H1 (cell line): ENCODE measurements around the gene NBAS. TPM values are rescaled to one million over a fixed set of nuclear protein-coding genes. Genes with fewer than 3 reads are reported as not detected.

Experiments used
- CTCF ChIA-PET: fragments of 300-600 bp; sonication (Branson Sonifier 250); formaldehyde crosslinking; loops from one replicate; lab custom pipeline; 2021; ENCODE audit not compliant: partially characterized antibody; lab: Charles Lee
- POLR2A ChIA-PET: fragments of 300-600 bp; sonication (Branson Sonifier 250); formaldehyde crosslinking; loops from one replicate; lab custom pipeline; 2021; ENCODE audit warnings: inconsistent platforms; ENCODE audit not compliant: partially characterized antibody; lab: Charles Lee
- DNase-seq, 2 experiments: peaks; one replicate each; pipeline versions ENCODE4 v3.0.0 to v3.0.0-alpha.2; 2010 to 2022; ENCODE audit warnings: low spot score in 2 of 2, low read depth in 1 of 2, mixed read lengths in 1 of 2
- FAIRE-seq: peaks from 2 replicates; lab custom pipeline; 2011; peaks lifted over from hg19 to GRCh38; lab: Jason Lieb, UNC
- H2AFZ ChIP-seq: 2 replicates; pipeline ENCODE4 v1.8.1; 2012; ENCODE audit warnings: low read length, inconsistent platforms
- H2AK5ac ChIP-seq: 2 replicates; pipeline ENCODE4 v1.6.1; 2013; ENCODE audit warnings: low read depth, low read length
- H2BK120ac ChIP-seq: replicated peaks from 2 replicates; pipeline ENCODE3; 2013; ENCODE audit warnings: low read depth, low read length, inconsistent platforms
- H2BK12ac ChIP-seq: 2 replicates; pipeline ENCODE4 v1.6.1; 2013; ENCODE audit warnings: low read depth, low read length
- H2BK15ac ChIP-seq: 2 replicates; pipeline ENCODE4 v1.6.1; 2013; ENCODE audit warnings: low read length
- H2BK20ac ChIP-seq: 2 replicates; pipeline ENCODE4 v1.6.1; 2013; ENCODE audit warnings: low read length
- H2BK5ac ChIP-seq: 2 replicates; pipeline ENCODE4 v1.6.1; 2013; ENCODE audit warnings: low read depth, low read length
- H3K14ac ChIP-seq: 2 replicates; pipeline ENCODE4 v1.6.1; 2013; ENCODE audit warnings: inconsistent platforms; ENCODE audit not compliant: insufficient read length
- H3K18ac ChIP-seq: 2 replicates; pipeline ENCODE4 v1.6.1; 2013; ENCODE audit warnings: low read length; ENCODE audit errors: extremely low read depth
- H3K23ac ChIP-seq: 2 replicates; pipeline ENCODE4 v1.6.1; 2013; ENCODE audit warnings: inconsistent platforms; ENCODE audit not compliant: insufficient read length
- H3K23me2 ChIP-seq: 2 replicates; pipeline ENCODE4 v1.6.1; 2013; ENCODE audit warnings: low read depth, low read length
- H3K27ac ChIP-seq: 2 replicates; pipeline ENCODE4 v1.6.1; 2011; ENCODE audit warnings: low read depth, low read length, inconsistent platforms
- H3K27me3 ChIP-seq, 4 experiments: replicated peaks in 1 of 4; 1 replicate in 1 of 4; 2 replicates in 3 of 4; pipeline versions ENCODE4 v1.6.1 to v1.8.1; 2011 to 2013; ENCODE audit warnings: low read length in 3 of 4, mild to moderate bottlenecking in 3 of 4, inconsistent platforms in 2 of 4, mixed read lengths in 2 of 4, moderate library complexity in 1 of 4; ENCODE audit not compliant: control insufficient read depth in 3 of 4, insufficient read depth in 3 of 4; ENCODE audit errors: extremely low read depth in 1 of 4
- H3K36me3 ChIP-seq, 4 experiments: 2 replicates each; pipeline versions ENCODE4 v1.6.1 to v1.8.1; 2011 to 2013; ENCODE audit warnings: mild to moderate bottlenecking in 4 of 4, low read length in 3 of 4, moderate library complexity in 2 of 4, control low read depth in 1 of 4, inconsistent platforms in 1 of 4; ENCODE audit not compliant: insufficient read depth in 4 of 4, control insufficient read depth in 2 of 4
- H3K4ac ChIP-seq: replicated peaks from 2 replicates; pipeline ENCODE3; 2013; ENCODE audit warnings: low read length, low read depth, mixed read lengths, inconsistent platforms; ENCODE audit not compliant: insufficient read length
- H3K4me1 ChIP-seq, 4 experiments: replicated peaks in 1 of 4; 1 replicate in 1 of 4; 2 replicates in 3 of 4; pipeline versions ENCODE4 v1.6.1 to v1.8.1; 2011 to 2013; ENCODE audit warnings: low read length in 3 of 4, inconsistent platforms in 2 of 4, mixed read lengths in 1 of 4; ENCODE audit not compliant: insufficient read depth in 4 of 4, control insufficient read depth in 3 of 4
- H3K4me2 ChIP-seq, 2 experiments: 2 replicates each; pipeline versions ENCODE4 v1.6.1 to v1.8.1; 2011 to 2013; ENCODE audit warnings: low read depth in 2 of 2, low read length in 2 of 2, control low read depth in 1 of 2, inconsistent platforms in 1 of 2, mild to moderate bottlenecking in 1 of 2; ENCODE audit not compliant: insufficient read depth in 1 of 2
- H3K4me3 ChIP-seq, 4 experiments: fragments of 200-600, 300-600 bp in 1 of 4; sonication (generic), shearing (Covaris generic), sonication (Bioruptor Twin) in 1 of 4; 2 replicates each; pipeline versions ENCODE4 v1.5.1 to v1.8.1; 2011 to 2016; ENCODE audit warnings: low read length in 4 of 4, low read depth in 3 of 4, control low read depth in 2 of 4, inconsistent platforms in 2 of 4, mild to moderate bottlenecking in 2 of 4, mixed read lengths in 1 of 4, moderate library complexity in 1 of 4; ENCODE audit not compliant: insufficient read depth in 2 of 4; ENCODE audit errors: extremely low read depth in 1 of 4
- H3K56ac ChIP-seq: replicated peaks from 2 replicates; pipeline ENCODE3; 2013; ENCODE audit warnings: low read depth, mild to moderate bottlenecking, mixed read lengths, low read length, inconsistent platforms; ENCODE audit not compliant: insufficient read length
- H3K79me1 ChIP-seq: 2 replicates; pipeline ENCODE4 v1.6.1; 2013; ENCODE audit warnings: low read depth, low read length, control low read depth
- H3K79me2 ChIP-seq, 2 experiments: 2 replicates each; pipeline versions ENCODE4 v1.6.1 to v1.8.1; 2012 to 2013; ENCODE audit warnings: low read length in 2 of 2, mild to moderate bottlenecking in 2 of 2, inconsistent platforms in 1 of 2; ENCODE audit not compliant: insufficient read depth in 2 of 2, control insufficient read depth in 1 of 2
- H3K9ac ChIP-seq, 4 experiments: replicated peaks in 1 of 4; 1 replicate in 1 of 4; 2 replicates in 3 of 4; pipeline versions ENCODE4 v1.6.1 to v1.8.1; 2011 to 2013; ENCODE audit warnings: low read depth in 3 of 4, low read length in 3 of 4, control low read depth in 2 of 4, mild to moderate bottlenecking in 2 of 4, moderate library complexity in 2 of 4, inconsistent platforms in 1 of 4; ENCODE audit errors: extremely low read depth in 1 of 4
- H3K9me3 ChIP-seq, 2 experiments: 2 replicates each; pipeline versions ENCODE4 v1.6.1 to v1.8.1; 2012 to 2013; ENCODE audit warnings: mild to moderate bottlenecking in 2 of 2, moderate library complexity in 2 of 2, control low read depth in 1 of 2, inconsistent platforms in 1 of 2, low read depth in 1 of 2, low read length in 1 of 2, mixed read lengths in 1 of 2; ENCODE audit not compliant: insufficient read depth in 2 of 2
- H4K20me1 ChIP-seq, 2 experiments: replicated peaks in 1 of 2; 2 replicates each; pipeline versions ENCODE3 to v1.8.1; 2011 to 2013; ENCODE audit warnings: inconsistent platforms in 2 of 2, low read length in 2 of 2, mild to moderate bottlenecking in 1 of 2; ENCODE audit not compliant: insufficient read depth in 2 of 2, control insufficient read depth in 1 of 2
- H4K5ac ChIP-seq: 2 replicates; pipeline ENCODE4 v1.6.1; 2013; ENCODE audit warnings: low read length, low read depth, mixed read lengths, inconsistent platforms; ENCODE audit not compliant: insufficient read length
- H4K8ac ChIP-seq: 2 replicates; pipeline ENCODE4 v1.8.0; 2013; ENCODE audit warnings: mild to moderate bottlenecking, moderate library complexity, low read length, inconsistent platforms; ENCODE audit not compliant: insufficient read depth; ENCODE audit errors: extremely low read depth
- H4K91ac ChIP-seq: replicated peaks from 2 replicates; pipeline ENCODE3; 2013; ENCODE audit warnings: low read length, mixed read lengths, inconsistent platforms; ENCODE audit not compliant: insufficient read length
- CREB1 ChIP-seq: IDR thresholded peaks from 2 replicates; pipeline ENCODE4 v1.6.1; 2012; ENCODE audit warnings: inconsistent platforms
- CTCF ChIP-seq, 3 experiments: IDR thresholded peaks; 1 replicate in 2 of 3; 2 replicates in 1 of 3; pipeline versions ENCODE4 v1.5.1 to v1.6.1; 2011; ENCODE audit warnings: low read length in 3 of 3, mild to moderate bottlenecking in 3 of 3, inconsistent platforms in 2 of 3, low read depth in 1 of 3, moderate library complexity in 1 of 3; ENCODE audit not compliant: insufficient read depth in 1 of 3; ENCODE audit errors: control extremely low read depth in 1 of 3
- MAFK ChIP-seq: IDR thresholded peaks from 2 replicates; pipeline ENCODE4 v1.6.1; 2012; ENCODE audit warnings: low read depth, mild to moderate bottlenecking, improper control_type of control experiment, low read length
- NANOG ChIP-seq: IDR thresholded peaks from 2 replicates; pipeline ENCODE4 v1.6.1; 2011; ENCODE audit warnings: low read length, low read depth, mild to moderate bottlenecking, inconsistent platforms; ENCODE audit not compliant: insufficient read depth, poor library complexity, severe bottlenecking
- PHF8 ChIP-seq: fragments of 200-600 bp; sonication (generic); conservative IDR thresholded peaks from 2 replicates; pipeline ENCODE4 v1.7.1; 2012; ENCODE audit warnings: low read depth, mild to moderate bottlenecking, inconsistent platforms, low read length, moderate library complexity
- POLR2A ChIP-seq, 2 experiments: IDR thresholded peaks; 1 replicate in 1 of 2; 2 replicates in 1 of 2; pipeline ENCODE4 v1.6.1; 2011; ENCODE audit warnings: low read depth in 2 of 2, low read length in 2 of 2, mild to moderate bottlenecking in 2 of 2; ENCODE audit errors: control extremely low read depth in 1 of 2
- SIN3A ChIP-seq, 2 experiments: IDR thresholded peaks in 1 of 2; conservative IDR thresholded peaks in 1 of 2; 2 replicates each; pipeline ENCODE4 v1.6.1; 2011 to 2012; ENCODE audit warnings: low read length in 2 of 2, improper control_type of control experiment in 1 of 2, low read depth in 1 of 2, mild to moderate bottlenecking in 1 of 2
- SP4 ChIP-seq: IDR thresholded peaks from 2 replicates; pipeline ENCODE4 v1.6.1; 2012; ENCODE audit warnings: low read length, inconsistent platforms
- TAF1 ChIP-seq: IDR thresholded peaks from 2 replicates; pipeline ENCODE4 v1.6.1; 2011; ENCODE audit warnings: mild to moderate bottlenecking, low read depth, low read length
- TAF7 ChIP-seq: optimal IDR thresholded peaks from 2 replicates; pipeline ENCODE3; 2011; ENCODE audit warnings: low read depth, mild to moderate bottlenecking, inconsistent platforms, low read length, moderate library complexity, borderline replicate concordance
- ZNF274 ChIP-seq: IDR thresholded peaks from 2 replicates; pipeline ENCODE4 v1.7.0; 2012; ENCODE audit warnings: low read length, borderline replicate concordance; ENCODE audit errors: extremely low read depth
- WGBS, 2 experiments: shearing (Covaris generic) in 1 of 2; methylation state at CpG; one replicate each; pipeline versions ENCODE4 v1.1.6 to v1.1.7; 2013 to 2015; ENCODE audit warnings: low lambda C conversion rate in 2 of 2, mixed read lengths in 2 of 2, inconsistent platforms in 1 of 2, low coverage in 1 of 2, missing lambda C conversion rate in 1 of 2; ENCODE audit not compliant: insufficient replicate concordance in 2 of 2, insufficient coverage in 1 of 2, insufficient read length in 1 of 2; ENCODE audit errors: extremely low coverage in 1 of 2, missing lambda C conversion rate in 1 of 2; 5-methylcytosine and 5-hydroxymethylcytosine counted together
- polyA plus RNA-seq, 7 experiments: library from polyadenylated mRNA; depleted of rRNA in 3 of 7; stranded (reverse) in 5 of 7; unstranded in 2 of 7; fragments of >200 nt in 5 of 7; fragments of 200-250 nt in 2 of 7; gene quantifications; 1 replicate in 5 of 7; 2 replicates in 1 of 7; 4 replicates in 1 of 7; pipeline versions ENCODE4 v1.2.1 to v1.2.3, GENCODE V29; 2011 to 2013; ENCODE audit warnings: missing spikeins in 2 of 7, mixed read lengths in 2 of 7
- total RNA-seq: library from RNA; stranded (reverse); fragmentation: NEBNext Ultra II Directional; extraction: Animal tissue kit (Norgen Biotek cat#: 25700); gene quantifications from 2 replicates; pipeline ENCODE4 v1.2.1, GENCODE V29; 2021

Gene NBAS
- total and polyA plus RNA-seq, 2 of the 8 experiments (the other 6 are each of a cell fraction or from before 2014, with no cell fraction given), result 19.6 to 34.8 TPM

- no peak overlapping the region for H3K4ac ChIP-seq
- peaks cover 0 to 4% of the 10 kb centered on the region in 2 experiments for H4K20me1 ChIP-seq
- no peak overlapping the region for H2BK12ac ChIP-seq
- H4K8ac ChIP-seq, result no peak overlapping the region
- no peak overlapping the region for H2BK20ac ChIP-seq
- no peak overlapping the region for H3K9ac ChIP-seq
- ChIA-PET POLR2A (interaction anchor here (1.6 to 1.7 kb wide), 2 partner anchors 12 to 18 kb away, joined by 3 read pairs; no protein-coding TSS in a partner anchor), CTCF (no interaction called here)
- H2BK15ac ChIP-seq, result no peak overlapping the region
- H4K91ac ChIP-seq, result no peak overlapping the region
- no peak for DNase-seq
- FAIRE-seq, result no peak
- H3K18ac ChIP-seq, result no peak overlapping the region
- WGBS, 2 experiments, result 96% methylated on average over 3 of the region's 3 CpGs; no CpG with 5 or more reads in 1 of the 2 experiments
- no peaks in the 10 kb centered on the region for H3K4me1 ChIP-seq
- no peak overlapping the region for H3K4me3 ChIP-seq
- no peaks in the 10 kb centered on the region for H3K79me2 ChIP-seq
- H3K23me2 ChIP-seq, result no peaks in the 10 kb centered on the region
- no peaks in the 10 kb centered on the region for H3K27me3 ChIP-seq
- no peaks in the 10 kb centered on the region for H3K79me1 ChIP-seq
- no peak overlapping the region for H3K27ac ChIP-seq
- no peaks in the 10 kb centered on the region for H3K9me3 ChIP-seq
- H3K36me3 ChIP-seq, result peaks cover 28 to 98% (median 82%) of the 10 kb centered on the region in 4 experiments
- H4K5ac ChIP-seq, result no peak overlapping the region
- H3K4me2 ChIP-seq, result no peak overlapping the region
- H3K56ac ChIP-seq, result no peak overlapping the region
- H2AFZ ChIP-seq, result no peak overlapping the region
- H2AK5ac ChIP-seq, result no peak overlapping the region
- no peak overlapping the region for H3K23ac ChIP-seq
- no peak overlapping the region for H2BK120ac ChIP-seq
- no peak overlapping the region for H3K14ac ChIP-seq
- H2BK5ac ChIP-seq, result no peak overlapping the region
- TF ChIP-seq SIN3A (conservative IDR thresholded peaks at IDR 0.05 in 1 of 2, IDR thresholded peaks at IDR 0.05 in 1 of 2; ENCODE audit: low read depth in 1 of 2, low read length in 2 of 2) (no peak), SP4 (no peak), MAFK (no peak), TAF7 (no peak), NANOG (no peak), PHF8 (no peak), ZNF274 (no peak), CREB1 (no peak), CTCF (IDR thresholded peaks at IDR 0.05; ENCODE audit: control extremely low read depth in 1 of 3, insufficient read depth in 1 of 3, low read depth in 1 of 3, low read length in 3 of 3) (no peak), POLR2A (IDR thresholded peaks at IDR 0.05; ENCODE audit: control extremely low read depth in 1 of 2, low read depth in 2 of 2, low read length in 2 of 2) (no peak), TAF1 (no peak)
These were observed 42.1 kb upstream of the NBAS start for GRCh38 chr2:15603044-15603765.
